ENCODE measurements around the gene TRAF5. TPM values are rescaled to one million over a fixed set of nuclear protein-coding genes. Genes with fewer than 3 reads are reported as not detected.

The TRAF5 gene
- total and polyA plus RNA-seq, 4 donors = 4.3 to 25.9 (median 6.5) TPM

DNA sequence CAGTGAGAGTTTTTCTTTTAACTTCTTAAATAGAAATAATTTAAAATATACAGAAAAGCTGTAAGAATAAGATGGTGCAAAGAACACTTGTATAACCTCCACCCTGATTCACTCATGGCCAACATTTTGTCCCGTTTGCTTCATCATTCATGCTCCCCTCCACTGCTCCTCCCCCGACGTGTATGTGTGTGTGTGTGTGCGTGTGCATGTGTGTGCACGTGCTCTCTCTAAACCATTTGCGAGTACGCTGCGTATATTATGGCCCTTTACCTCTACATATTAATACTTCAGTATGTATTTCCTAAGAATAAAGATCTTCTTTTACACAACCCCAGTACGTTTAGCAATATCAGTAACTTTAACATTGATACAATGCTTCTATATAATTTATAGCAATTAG lies 43.0 kb downstream of the TRAF5 start:
- TF ChIP-seq, protein P1, sequence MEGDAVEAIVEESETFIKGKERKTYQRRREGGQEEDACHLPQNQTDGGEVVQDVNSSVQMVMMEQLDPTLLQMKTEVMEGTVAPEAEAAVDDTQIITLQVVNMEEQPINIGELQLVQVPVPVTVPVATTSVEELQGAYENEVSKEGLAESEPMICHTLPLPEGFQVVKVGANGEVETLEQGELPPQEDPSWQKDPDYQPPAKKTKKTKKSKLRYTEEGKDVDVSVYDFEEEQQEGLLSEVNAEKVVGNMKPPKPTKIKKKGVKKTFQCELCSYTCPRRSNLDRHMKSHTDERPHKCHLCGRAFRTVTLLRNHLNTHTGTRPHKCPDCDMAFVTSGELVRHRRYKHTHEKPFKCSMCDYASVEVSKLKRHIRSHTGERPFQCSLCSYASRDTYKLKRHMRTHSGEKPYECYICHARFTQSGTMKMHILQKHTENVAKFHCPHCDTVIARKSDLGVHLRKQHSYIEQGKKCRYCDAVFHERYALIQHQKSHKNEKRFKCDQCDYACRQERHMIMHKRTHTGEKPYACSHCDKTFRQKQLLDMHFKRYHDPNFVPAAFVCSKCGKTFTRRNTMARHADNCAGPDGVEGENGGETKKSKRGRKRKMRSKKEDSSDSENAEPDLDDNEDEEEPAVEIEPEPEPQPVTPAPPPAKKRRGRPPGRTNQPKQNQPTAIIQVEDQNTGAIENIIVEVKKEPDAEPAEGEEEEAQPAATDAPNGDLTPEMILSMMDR (IDR thresholded peaks at IDR 0.05; ENCODE audit: control extremely low read depth, extremely low read depth) = no peak

GRCh38 chr1:211370669-211371068 lies 44.0 kb downstream of the TRAF5 start:
- WGBS, 2 donors = 94 to 95% methylated on average over 2 of the region's 2 CpGs
- Histone ChIP-seq H3K4me1 (ENCODE audit: control insufficient read depth in 5 of 5, insufficient read depth in 5 of 5, low read length in 5 of 5) (peaks cover 0 to 2% (median 0%) of the 10 kb centered on the region in 5 donors), H3K27me3 (ENCODE audit: control insufficient read depth in 3 of 3, insufficient read depth in 3 of 3, low read length in 2 of 3) (no peaks in the 10 kb centered on the region), H3K27ac (ENCODE audit: low read depth in 1 of 2, low read length in 1 of 2) (no peak overlapping the region), H3K9me3 (ENCODE audit: control insufficient read depth in 4 of 4, insufficient read depth in 3 of 4, low read length in 3 of 4) (no peaks in the 10 kb centered on the region), H3K9ac (ENCODE audit: insufficient read depth in 1 of 2, low read length in 2 of 2) (no peak overlapping the region), H3K36me3 (ENCODE audit: control insufficient read depth in 4 of 4, insufficient read depth in 4 of 4, low read length in 4 of 4) (peaks cover 0 to 13% (median 3%) of the 10 kb centered on the region in 4 donors), H3K4me3 (no peak overlapping the region)
- ATAC-seq (ENCODE audit: insufficient read depth, low FRiP score) (no peak), DNase-seq (no peak)
- TF ChIP-seq, protein P1 (IDR thresholded peaks at IDR 0.05; ENCODE audit: control extremely low read depth, extremely low read depth) = no peak

More for the DNA sequence above, 43.0 kb downstream of the TRAF5 start:
- Histone ChIP-seq H3K9ac (ENCODE audit: insufficient read depth in 1 of 2, low read length in 2 of 2) (no peak overlapping the region), H3K36me3 (ENCODE audit: control insufficient read depth in 4 of 4, insufficient read depth in 4 of 4, low read length in 4 of 4) (peaks cover 0 to 10% (median 3%) of the 10 kb centered on the region in 4 donors), H3K4me1 (ENCODE audit: control insufficient read depth in 5 of 5, insufficient read depth in 5 of 5, low read length in 5 of 5) (no peaks in the 10 kb centered on the region), H3K27me3 (ENCODE audit: control insufficient read depth in 3 of 3, insufficient read depth in 3 of 3, low read length in 2 of 3) (no peaks in the 10 kb centered on the region), H3K4me3 (no peak overlapping the region), H3K27ac (ENCODE audit: low read depth in 1 of 2, low read length in 1 of 2) (no peak overlapping the region), H3K9me3 (ENCODE audit: control insufficient read depth in 4 of 4, insufficient read depth in 3 of 4, low read length in 3 of 4) (no peaks in the 10 kb centered on the region)
- WGBS, 2 donors = 95 to 98% methylated on average over 9 of the region's 9 CpGs
- ATAC-seq (ENCODE audit: insufficient read depth, low FRiP score) (no peak), DNase-seq (no peak)

GRCh38 chr1:211371406-211372105 lies 44.9 kb downstream of the TRAF5 start:
- DNase-seq (no peak), ATAC-seq (ENCODE audit: insufficient read depth, low FRiP score) (no peak)
- Histone ChIP-seq H3K27ac (ENCODE audit: low read depth in 1 of 2, low read length in 1 of 2) (no peak overlapping the region), H3K27me3 (ENCODE audit: control insufficient read depth in 3 of 3, insufficient read depth in 3 of 3, low read length in 2 of 3) (no peaks in the 10 kb centered on the region), H3K9me3 (ENCODE audit: control insufficient read depth in 4 of 4, insufficient read depth in 3 of 4, low read length in 3 of 4) (no peaks in the 10 kb centered on the region), H3K4me1 (ENCODE audit: control insufficient read depth in 5 of 5, insufficient read depth in 5 of 5, low read length in 5 of 5) (peaks cover 0 to 2% (median 0%) of the 10 kb centered on the region in 5 donors), H3K9ac (ENCODE audit: insufficient read depth in 1 of 2, low read length in 2 of 2) (no peak overlapping the region), H3K36me3 (ENCODE audit: control insufficient read depth in 4 of 4, insufficient read depth in 4 of 4, low read length in 4 of 4) (peaks cover 0 to 15% (median 2%) of the 10 kb centered on the region in 4 donors), H3K4me3 (no peak overlapping the region)
- TF ChIP-seq, protein P1 (IDR thresholded peaks at IDR 0.05; ENCODE audit: control extremely low read depth, extremely low read depth) = no peak
- 93 to 96% methylated on average over 1 of the region's 1 CpG for WGBS, 2 donors
